ENCODE data around the gene PRPSAP2.

GRCh38 chr17:18968345-18968744, 110.4 kb downstream of the PRPSAP2 start:
- TF ChIP-seq CTCF (IDR thresholded peaks at IDR 0.05), result no peak
- no peak for TF ChIP-seq EZH2phosphoT487 (IDR thresholded peaks at IDR 0.05)

Measured in neural progenitor cell (in vitro differentiated cells).